ENCODE measurements around the gene AP2M1.
"Not testable (repeated sequence)": the region's sequence is repeated elsewhere in the genome, so short reads cannot be mapped to it uniquely, and the experiment has no call there.

AP2M1 gene

GRCh38 chr3:184158404-184158803 is 16.3 kb upstream of the AP2M1 start:
- no peak for DNase-seq

GRCh38 chr3:184160456-184160855 is 14.2 kb upstream of the AP2M1 start:
- DNase-seq, result no peak

- DNase-seq, result not testable (repeated sequence)
Observed at GRCh38 chr3:184162571-184163070, 12.0 kb upstream of the AP2M1 start.

GRCh38 chr3:184164648-184165330 is 9.9 kb upstream of the AP2M1 start:
- no peak for DNase-seq

GRCh38 chr3:184165543-184165942 is 9.1 kb upstream of the AP2M1 start:
- DNase-seq, result no peak

GRCh38 chr3:184166671-184167070 is 8.0 kb upstream of the AP2M1 start:
- no peak for DNase-seq

DNA sequence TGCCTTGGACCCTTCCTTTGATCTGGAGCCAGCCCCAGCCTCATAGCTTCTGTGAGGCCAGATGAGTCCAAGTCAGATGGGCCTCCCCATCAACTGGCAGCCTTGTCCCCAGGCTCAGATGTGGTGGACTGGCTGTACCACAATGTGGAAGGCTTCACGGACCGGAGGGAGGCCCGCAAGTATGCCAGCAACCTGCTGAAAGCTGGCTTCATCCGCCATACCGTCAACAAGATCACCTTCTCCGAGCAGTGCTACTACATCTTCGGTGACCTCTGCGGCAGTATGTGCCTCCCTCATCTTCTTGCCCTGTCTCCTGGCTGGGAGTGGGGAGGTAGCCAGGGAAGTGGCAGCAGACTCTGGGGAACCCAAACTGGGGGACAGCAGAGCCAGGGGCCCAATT is 6.9 kb upstream of the AP2M1 start:
- DNase-seq, result no peak

DNA sequence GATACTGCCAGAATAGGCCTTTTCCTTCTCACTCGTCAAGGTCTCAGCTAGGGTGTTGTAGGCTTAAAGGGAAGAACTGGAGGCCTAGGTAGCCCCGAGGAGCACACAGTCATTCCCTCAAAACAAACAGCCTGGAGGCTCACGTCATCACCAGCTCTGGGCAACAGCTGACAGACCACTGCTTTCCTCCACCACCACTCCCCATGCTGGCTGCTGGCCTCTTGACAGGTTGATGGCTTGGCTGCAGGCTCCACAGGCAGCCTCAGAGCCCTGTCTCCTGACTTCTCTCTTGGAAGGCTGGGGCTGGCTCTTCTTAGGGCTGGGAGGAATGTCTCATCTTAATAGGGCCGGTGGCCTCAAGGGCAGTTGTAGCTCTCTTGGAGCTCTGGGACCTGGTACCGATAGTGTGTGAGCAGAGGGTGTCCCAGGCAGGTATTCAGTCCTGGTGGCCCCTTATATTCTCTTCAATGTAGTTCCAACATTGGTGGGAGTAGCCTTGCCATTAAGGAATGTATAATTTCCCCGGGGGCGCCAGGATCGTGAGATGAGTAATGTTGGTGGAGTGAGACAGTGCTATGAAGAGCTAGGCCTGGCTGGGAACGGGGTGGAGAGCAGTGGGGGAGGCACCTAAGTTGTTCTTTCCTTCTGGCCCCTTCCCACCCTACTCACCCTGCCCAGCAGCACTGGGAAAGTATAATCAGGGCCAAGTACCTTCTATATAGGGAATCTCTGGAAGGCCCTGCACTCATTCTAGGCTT is 6.1 kb upstream of the AP2M1 start:
- DNase-seq, result no peak

GRCh38 chr3:184169896-184170875 is 4.5 kb upstream of the AP2M1 start:
- no peak for DNase-seq

GRCh38 chr3:184171562-184171961 is 3.1 kb upstream of the AP2M1 start:
- DNase-seq, result no peak

- no peak for DNase-seq
Observed at GRCh38 chr3:184172681-184173373, 1.8 kb upstream of the AP2M1 start.

GRCh38 chr3:184173374-184173722 is 1.3 kb upstream of the AP2M1 start:
- no peak for DNase-seq

GRCh38 chr3:184174284-184174645 is 390 bp upstream of the AP2M1 start:
- DNase-seq, result no peak

DNA sequence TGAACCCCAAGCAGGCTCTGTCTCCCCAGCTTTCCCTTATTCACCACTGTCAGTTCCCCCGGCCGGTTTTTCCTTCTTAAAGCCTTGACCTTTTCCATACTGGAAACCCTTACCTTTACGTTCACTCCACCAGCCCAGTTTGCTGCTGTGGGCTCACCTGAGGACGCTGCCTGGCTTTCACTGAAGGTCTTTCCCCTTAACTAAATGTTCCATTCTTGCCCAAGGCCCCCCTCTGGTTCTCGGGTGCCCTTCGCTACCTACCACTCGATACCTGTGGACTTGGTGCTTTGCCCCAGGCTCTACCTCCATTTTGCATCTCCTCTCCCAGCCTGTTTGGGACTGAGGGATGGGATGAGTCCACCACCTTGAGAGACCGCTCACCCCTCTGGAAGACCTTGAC is 851 bp downstream of the AP2M1 start:
- no peak for DNase-seq

DNA sequence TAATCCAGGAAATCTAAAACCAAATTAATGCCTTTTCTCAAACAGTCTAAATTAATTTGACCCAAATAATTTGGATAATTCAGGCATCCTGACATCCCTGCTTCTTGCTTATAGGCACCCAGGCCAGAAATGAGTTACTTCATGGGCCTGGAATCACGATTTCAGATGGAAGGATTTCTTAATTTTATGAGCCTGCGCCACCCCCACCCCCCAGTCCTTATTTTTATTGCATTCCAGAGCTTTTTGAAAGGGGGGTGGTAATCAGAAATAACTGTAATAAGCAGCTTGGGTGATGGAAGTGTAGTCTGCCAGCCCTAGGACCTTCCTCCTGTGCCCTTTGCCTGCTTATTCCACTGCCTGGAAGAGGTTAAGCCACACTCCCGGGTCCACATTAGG is 1.3 kb downstream of the AP2M1 start:
- no peak for DNase-seq

- no peak for DNase-seq
Observed at GRCh38 chr3:184176377-184177330, 2.0 kb downstream of the AP2M1 start.

DNA sequence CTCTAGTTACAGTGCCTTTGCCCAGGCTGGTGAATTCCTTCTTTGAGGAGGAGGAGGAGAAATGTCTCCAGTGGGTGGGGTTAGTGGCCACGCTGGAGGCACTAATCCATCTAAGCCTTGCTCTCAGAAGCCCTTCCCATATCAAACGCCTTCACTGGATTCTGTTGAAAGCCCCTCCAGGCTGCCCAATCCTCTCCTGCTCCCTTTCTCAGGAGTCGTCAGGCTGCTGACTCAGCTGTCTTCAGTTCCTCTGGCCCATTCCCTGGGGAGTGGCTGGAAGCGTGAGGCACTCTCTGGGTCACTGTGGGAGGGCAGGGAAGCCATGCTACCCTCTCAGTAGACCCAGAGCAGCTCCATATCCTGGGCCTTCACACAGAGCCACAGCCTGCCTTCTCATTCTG is 2.7 kb downstream of the AP2M1 start:
- no peak for DNase-seq

DNA sequence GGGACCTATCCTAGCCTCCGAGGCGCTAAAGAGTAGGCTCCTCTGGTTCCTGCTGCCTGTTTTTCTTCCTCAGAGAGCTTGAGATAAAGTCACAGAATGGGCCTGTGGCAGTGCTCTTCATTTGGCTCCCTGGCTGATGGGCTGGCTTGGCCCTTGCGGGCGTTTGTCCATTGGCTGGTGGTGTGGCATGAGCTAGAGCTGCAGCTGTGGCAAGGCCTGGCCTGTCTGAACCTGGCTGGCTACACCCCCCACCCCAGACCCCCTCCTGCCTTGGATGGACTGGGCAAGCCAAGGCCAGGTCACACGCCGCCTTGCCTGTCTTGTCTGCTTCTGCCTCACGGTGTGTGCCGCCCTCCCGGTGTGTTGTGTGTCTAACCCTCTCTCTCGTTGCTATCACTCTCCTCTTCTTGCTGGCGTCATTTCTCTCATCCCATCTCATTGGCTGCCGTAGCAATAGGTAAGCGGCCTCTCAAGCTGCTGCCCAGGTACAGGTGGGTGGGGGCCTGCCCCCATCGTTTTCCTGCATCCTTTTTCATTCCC is 3.2 kb downstream of the AP2M1 start:
- DNase-seq, result no peak

DNA sequence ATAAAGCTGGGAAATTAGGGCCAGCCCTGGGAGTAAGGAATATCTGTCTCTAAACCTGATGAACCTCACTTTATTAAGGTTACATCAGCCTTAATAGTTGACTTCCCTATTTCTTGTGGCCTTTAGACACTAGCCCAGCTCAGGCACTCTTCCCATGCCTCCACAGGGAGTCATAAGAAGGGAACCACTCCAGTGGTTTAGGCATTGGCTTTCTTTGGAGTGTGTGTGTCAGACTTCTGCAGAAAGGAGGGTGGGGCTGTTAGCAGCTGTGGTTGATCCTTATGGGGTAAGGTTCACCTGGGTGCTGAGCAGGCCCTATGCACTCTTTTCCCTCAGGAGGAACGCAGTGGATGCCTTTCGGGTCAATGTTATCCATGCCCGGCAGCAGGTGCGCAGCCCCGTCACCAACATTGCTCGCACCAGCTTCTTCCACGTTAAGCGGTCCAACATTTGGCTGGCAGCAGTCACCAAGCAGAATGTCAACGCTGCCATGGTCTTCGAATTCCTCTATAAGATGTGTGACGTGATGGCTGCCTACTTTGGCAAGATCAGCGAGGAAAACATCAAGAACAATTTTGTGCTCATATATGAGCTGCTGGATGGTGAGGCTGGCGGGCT is 4.0 kb downstream of the AP2M1 start:
- DNase-seq, result no peak

- DNase-seq, result no peak
Observed at GRCh38 chr3:184180165-184180564, 5.5 kb downstream of the AP2M1 start.

GRCh38 chr3:184181596-184181995 is 6.9 kb downstream of the AP2M1 start:
- DNase-seq, result no peak

Data from CD4-positive, alpha-beta T cell treated with Interferon gamma for 1 hour (primary cell).